Neural cell (in vitro differentiated cells): ENCODE results near the gene CEACAM21. TPM values are rescaled to one million over a fixed set of nuclear protein-coding genes. Genes with fewer than 3 reads are reported as not detected.

Experiments used
- H2AFZ ChIP-seq: fragments of 200-600, 300-800 bp; sonication (generic), shearing (Covaris generic); 2 replicates; pipeline ENCODE4 v1.6.0; 2014; ENCODE audit warnings: low read depth, mild to moderate bottlenecking, antibody characterized with exemption, low read length, moderate library complexity
- H3F3A ChIP-seq: fragments of 200-600 bp; shearing (Covaris generic); 2 replicates; pipeline ENCODE4 v1.6.1; 2016; ENCODE audit warnings: mild to moderate bottlenecking, moderate library complexity, mixed read lengths, antibody characterized with exemption, low read length; ENCODE audit not compliant: insufficient read depth, poor library complexity, severe bottlenecking
- H3K27ac ChIP-seq: fragments of 200-600, 300-800 bp; sonication (generic), shearing (Covaris generic); 2 replicates; pipeline ENCODE4 v1.5.1; 2014; ENCODE audit warnings: mild to moderate bottlenecking, low read length, moderate library complexity
- H3K27me3 ChIP-seq: fragments of 300-800, 200-600 bp; sonication (generic), shearing (Covaris generic); 2 replicates; pipeline ENCODE4 v1.6.0; 2014; ENCODE audit warnings: mild to moderate bottlenecking, low read depth, low read length, moderate library complexity; ENCODE audit not compliant: insufficient read depth
- H3K36me3 ChIP-seq: fragments of 300-800, 200-600 bp; sonication (generic), shearing (Covaris generic); 2 replicates; pipeline ENCODE4 v1.5.1; 2014; ENCODE audit warnings: mild to moderate bottlenecking, antibody characterized with exemption, low read length, moderate library complexity; ENCODE audit not compliant: insufficient read depth
- H3K4me2 ChIP-seq: fragments of 300-800, 200-600 bp; sonication (generic), shearing (Covaris generic); 2 replicates; pipeline ENCODE4 v1.6.0; 2014; ENCODE audit warnings: mild to moderate bottlenecking, low read length
- H3K4me3 ChIP-seq: fragments of 300-800, 200-600 bp; sonication (generic), shearing (Covaris generic); 2 replicates; pipeline ENCODE4 v1.5.1; 2014; ENCODE audit warnings: mild to moderate bottlenecking, low read length, moderate library complexity
- H3K79me2 ChIP-seq: fragments of 200-600 bp; shearing (Covaris generic); replicated peaks from 2 replicates; pipeline ENCODE4 v1.6.0; 2014; ENCODE audit warnings: mild to moderate bottlenecking, low read length, moderate library complexity; ENCODE audit not compliant: insufficient read depth
- H3K9ac ChIP-seq: fragments of 300-800, 200-600 bp; sonication (generic), shearing (Covaris generic); 2 replicates; pipeline ENCODE4 v1.6.1; 2016; ENCODE audit warnings: mild to moderate bottlenecking, low read length, mixed read lengths
- H3K9me2 ChIP-seq: fragments of 200-600 bp; shearing (Covaris generic); 2 replicates; pipeline ENCODE4 v1.6.1; 2016; ENCODE audit warnings: mild to moderate bottlenecking, low read length, mixed read lengths; ENCODE audit not compliant: insufficient read depth
- H3K9me3 ChIP-seq: fragments of 200-600, 300-800 bp; sonication (generic), shearing (Covaris generic); 2 replicates; pipeline ENCODE4 v1.6.1; 2016; ENCODE audit warnings: mild to moderate bottlenecking, mixed run types, low read length, moderate library complexity, mixed read lengths
- H4K20me1 ChIP-seq: fragments of 200-600 bp; shearing (Covaris generic); 2 replicates; pipeline ENCODE4 v1.6.1; 2016; ENCODE audit warnings: mild to moderate bottlenecking, mixed run types; ENCODE audit not compliant: insufficient read depth
- CTCF ChIP-seq: fragments of 450-650 bp; IDR thresholded peaks from 2 replicates; pipeline ENCODE4 v1.5.1; 2014; ENCODE audit warnings: antibody characterized with exemption, mild to moderate bottlenecking, moderate library complexity; ENCODE audit not compliant: poor library complexity, severe bottlenecking
- EP300 ChIP-seq: fragments of 450-650 bp; conservative IDR thresholded peaks from 2 replicates; pipeline ENCODE4 v1.6.1; 2014; ENCODE audit warnings: antibody characterized with exemption, mild to moderate bottlenecking, moderate library complexity; ENCODE audit not compliant: poor library complexity, severe bottlenecking
- EZH2 ChIP-seq: fragments of 200-600, 300-800 bp; shearing (Covaris generic), sonication (generic); IDR thresholded peaks from 2 replicates; pipeline ENCODE4 v1.6.1; 2014; ENCODE audit warnings: antibody characterized with exemption, low read length, borderline replicate concordance, mild to moderate bottlenecking; ENCODE audit not compliant: insufficient read depth, poor library complexity, severe bottlenecking
- MXI1 ChIP-seq: fragments of 450-650 bp; conservative IDR thresholded peaks from 2 replicates; pipeline ENCODE4 v1.6.1; 2014; ENCODE audit warnings: antibody characterized with exemption, mild to moderate bottlenecking; ENCODE audit not compliant: poor library complexity, severe bottlenecking
- POLR2AphosphoS5 ChIP-seq: IDR thresholded peaks from 2 replicates; pipeline ENCODE4 v1.6.1; 2012
- RAD21 ChIP-seq: fragments of 450-650 bp; conservative IDR thresholded peaks from 2 replicates; pipeline ENCODE4 v1.6.1; 2014; ENCODE audit warnings: antibody characterized with exemption, mild to moderate bottlenecking, moderate library complexity
- REST ChIP-seq: IDR thresholded peaks from 2 replicates; pipeline ENCODE4 v1.6.1; 2012; ENCODE audit warnings: borderline replicate concordance
- SMC3 ChIP-seq: fragments of 450-650 bp; conservative IDR thresholded peaks from 2 replicates; pipeline ENCODE4 v1.6.1; 2014; ENCODE audit warnings: antibody characterized with exemption, mild to moderate bottlenecking, moderate library complexity; ENCODE audit not compliant: poor library complexity
- TAF1 ChIP-seq: IDR thresholded peaks from 2 replicates; pipeline ENCODE4 v1.6.1; 2012; ENCODE audit warnings: low read depth
- polyA plus RNA-seq: library from polyadenylated mRNA; depleted of rRNA; stranded (reverse); fragments of >200 nt; gene quantifications from 2 replicates; pipeline ENCODE4 v1.2.3, GENCODE V29; 2014

CEACAM21 gene
- polyA plus RNA-seq, 1 donor from 2014 or later, result 2.9 TPM

GRCh38 chr19:41607668-41608067 is 31.7 kb downstream of the CEACAM21 start:
- Histone ChIP-seq H3K4me2 (no peak overlapping the region), H3K79me2 (no peaks in the 10 kb centered on the region), H3K27me3 (no peaks in the 10 kb centered on the region), H2AFZ (no peak overlapping the region), H3K27ac (no peak overlapping the region), H3K9me3 (no peaks in the 10 kb centered on the region), H3K9ac (no peak overlapping the region), H3K9me2 (no peaks in the 10 kb centered on the region), H3K36me3 (no peaks in the 10 kb centered on the region), H3K4me3 (no peak overlapping the region), H3F3A (no peaks in the 10 kb centered on the region), H4K20me1 (no peaks in the 10 kb centered on the region)
- no peak for TF ChIP-seq POLR2AphosphoS5
- no peak for TF ChIP-seq TAF1

DNA sequence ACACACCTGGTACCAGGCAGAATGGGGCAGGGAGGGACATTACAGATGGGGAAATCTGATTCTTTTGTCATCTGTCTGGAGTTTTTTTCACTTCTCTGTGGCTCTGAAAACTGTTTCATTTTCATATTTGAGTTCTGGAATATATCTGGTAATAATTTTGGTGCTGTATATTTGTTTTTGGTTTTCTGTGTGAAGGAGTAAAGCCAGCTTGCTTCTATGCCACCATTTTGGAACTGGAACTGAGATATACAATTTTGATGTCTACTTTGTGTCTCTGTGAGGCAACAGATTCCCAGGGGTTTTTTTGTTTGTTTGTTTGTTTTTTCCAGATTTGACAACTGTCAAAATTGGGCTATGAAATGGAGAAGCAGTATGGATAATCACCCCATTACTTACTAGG is 34.8 kb downstream of the CEACAM21 start:
- TF ChIP-seq EZH2, result no peak
- TF ChIP-seq MXI1, result no peak
- TF ChIP-seq CTCF, result no peak
- TF ChIP-seq REST, result no peak
- no peaks in the 10 kb centered on the region for H3K9me2 ChIP-seq
- H3K9me3 ChIP-seq, result no peaks in the 10 kb centered on the region

GRCh38 chr19:41612483-41612882 is 36.5 kb downstream of the CEACAM21 start:
- TF ChIP-seq POLR2AphosphoS5 (no peak), TAF1 (no peak), CTCF (no peak), EP300 (no peak), EZH2 (no peak), RAD21 (no peak), SMC3 (no peak), MXI1 (no peak), REST (no peak)
- no peaks in the 10 kb centered on the region for H3K36me3 ChIP-seq

More for the DNA sequence above, 34.8 kb downstream of the CEACAM21 start:
- H3K4me3 ChIP-seq, result no peak overlapping the region
- no peak overlapping the region for H3K4me2 ChIP-seq
- no peaks in the 10 kb centered on the region for H4K20me1 ChIP-seq
- no peaks in the 10 kb centered on the region for H3F3A ChIP-seq
- H3K9ac ChIP-seq, result no peak overlapping the region
- no peak overlapping the region for H3K27ac ChIP-seq
- H3K36me3 ChIP-seq, result no peaks in the 10 kb centered on the region
- H3K27me3 ChIP-seq, result no peaks in the 10 kb centered on the region
- no peaks in the 10 kb centered on the region for H3K79me2 ChIP-seq
- H2AFZ ChIP-seq, result no peak overlapping the region

More at GRCh38 chr19:41612483-41612882, 36.5 kb downstream of the CEACAM21 start:
- H4K20me1 ChIP-seq, result no peaks in the 10 kb centered on the region
- H3K4me2 ChIP-seq, result no peak overlapping the region
- H2AFZ ChIP-seq, result no peak overlapping the region
- no peak overlapping the region for H3K4me3 ChIP-seq
- H3K79me2 ChIP-seq, result no peaks in the 10 kb centered on the region
- H3K9ac ChIP-seq, result no peak overlapping the region
- no peaks in the 10 kb centered on the region for H3F3A ChIP-seq
- no peaks in the 10 kb centered on the region for H3K27me3 ChIP-seq
- H3K27ac ChIP-seq, result no peak overlapping the region
- H3K9me3 ChIP-seq, result no peaks in the 10 kb centered on the region
- no peaks in the 10 kb centered on the region for H3K9me2 ChIP-seq
